Measurements from ENCODE around the gene MS4A18. TPM values are rescaled to one million over a fixed set of nuclear protein-coding genes. Genes with fewer than 3 reads are reported as not detected.

The MS4A18 gene
- total and polyA plus RNA-seq, 12 donors = not detected

DNA sequence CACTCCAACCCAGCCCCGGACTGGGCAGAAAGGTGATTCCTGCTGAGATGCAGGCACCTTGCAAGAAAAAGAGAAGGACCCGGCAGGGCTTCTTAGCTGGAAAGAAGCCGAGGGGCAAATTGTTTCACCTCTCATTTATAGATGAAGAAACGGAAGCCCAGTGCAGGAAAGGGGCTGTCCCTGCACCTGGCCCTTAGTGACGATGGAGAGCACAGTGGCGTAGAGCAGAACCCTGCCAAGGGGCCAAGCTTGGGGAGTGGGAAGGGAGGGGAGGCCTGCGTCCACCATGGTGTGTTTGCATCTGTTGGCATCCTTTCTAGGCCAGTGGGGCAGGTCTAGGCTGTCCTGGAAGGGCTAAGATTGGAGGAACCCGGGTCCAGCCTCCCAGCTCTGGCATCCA is 24.3 kb downstream of the MS4A18 start:
- Histone ChIP-seq H3K4me1 (replicated peaks in 1 of 2) (no peaks in the 10 kb centered on the region), H3K4me3 (no peak overlapping the region), H3K27me3 (no peaks in the 10 kb centered on the region), H3K27ac (no peak overlapping the region), H3K36me3 (replicated peaks in 1 of 2) (no peaks in the 10 kb centered on the region), H3K9me3 (replicated peaks in 1 of 3) (no peaks in the 10 kb centered on the region)
- 73 to 86% (median 76%) methylated on average over 7 to 8 of the region's 8 CpGs for WGBS, 4 donors
- intact Hi-C loops (cut with DNase I) = no loop called here
- no peak for TF ChIP-seq POLR2A (IDR thresholded peaks at IDR 0.05)
- TF ChIP-seq, protein P1, sequence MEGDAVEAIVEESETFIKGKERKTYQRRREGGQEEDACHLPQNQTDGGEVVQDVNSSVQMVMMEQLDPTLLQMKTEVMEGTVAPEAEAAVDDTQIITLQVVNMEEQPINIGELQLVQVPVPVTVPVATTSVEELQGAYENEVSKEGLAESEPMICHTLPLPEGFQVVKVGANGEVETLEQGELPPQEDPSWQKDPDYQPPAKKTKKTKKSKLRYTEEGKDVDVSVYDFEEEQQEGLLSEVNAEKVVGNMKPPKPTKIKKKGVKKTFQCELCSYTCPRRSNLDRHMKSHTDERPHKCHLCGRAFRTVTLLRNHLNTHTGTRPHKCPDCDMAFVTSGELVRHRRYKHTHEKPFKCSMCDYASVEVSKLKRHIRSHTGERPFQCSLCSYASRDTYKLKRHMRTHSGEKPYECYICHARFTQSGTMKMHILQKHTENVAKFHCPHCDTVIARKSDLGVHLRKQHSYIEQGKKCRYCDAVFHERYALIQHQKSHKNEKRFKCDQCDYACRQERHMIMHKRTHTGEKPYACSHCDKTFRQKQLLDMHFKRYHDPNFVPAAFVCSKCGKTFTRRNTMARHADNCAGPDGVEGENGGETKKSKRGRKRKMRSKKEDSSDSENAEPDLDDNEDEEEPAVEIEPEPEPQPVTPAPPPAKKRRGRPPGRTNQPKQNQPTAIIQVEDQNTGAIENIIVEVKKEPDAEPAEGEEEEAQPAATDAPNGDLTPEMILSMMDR (IDR thresholded peaks at IDR 0.05) = no peak
- no peak for DNase-seq

DNA sequence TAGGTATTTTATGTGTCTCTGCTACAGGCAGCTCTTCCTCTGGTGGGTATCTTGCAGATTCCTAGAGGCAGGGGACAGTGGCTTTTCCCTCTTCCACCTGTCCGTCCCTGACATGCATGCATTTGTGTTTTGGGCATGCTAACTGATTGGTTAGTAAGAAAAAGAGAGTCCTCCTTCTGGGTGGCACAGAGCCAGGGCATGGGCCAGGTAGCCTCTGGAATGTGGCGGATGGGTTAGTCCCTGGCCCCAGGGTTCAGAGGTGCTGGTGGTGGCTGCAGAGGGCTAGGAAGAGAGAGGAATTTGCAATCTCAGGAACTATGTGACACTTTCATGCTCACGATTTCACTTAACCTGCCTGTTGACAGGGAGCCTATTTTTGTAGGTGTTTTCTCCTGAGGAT is 26.4 kb downstream of the MS4A18 start:
- Histone ChIP-seq H3K27me3 (no peaks in the 10 kb centered on the region), H3K27ac (no peak overlapping the region), H3K36me3 (replicated peaks in 1 of 2) (no peaks in the 10 kb centered on the region), H3K9me3 (replicated peaks in 1 of 3) (no peaks in the 10 kb centered on the region), H3K4me1 (replicated peaks in 1 of 2) (no peaks in the 10 kb centered on the region), H3K4me3 (no peak overlapping the region)
- 65 to 68% (median 67%) methylated on average over 3 of the region's 3 CpGs for WGBS, 4 donors
- no peak for DNase-seq
- intact Hi-C loops (cut with DNase I) = no loop called here
- TF ChIP-seq, protein P1 (IDR thresholded peaks at IDR 0.05) = no peak
- TF ChIP-seq POLR2A (IDR thresholded peaks at IDR 0.05) = no peak

DNA sequence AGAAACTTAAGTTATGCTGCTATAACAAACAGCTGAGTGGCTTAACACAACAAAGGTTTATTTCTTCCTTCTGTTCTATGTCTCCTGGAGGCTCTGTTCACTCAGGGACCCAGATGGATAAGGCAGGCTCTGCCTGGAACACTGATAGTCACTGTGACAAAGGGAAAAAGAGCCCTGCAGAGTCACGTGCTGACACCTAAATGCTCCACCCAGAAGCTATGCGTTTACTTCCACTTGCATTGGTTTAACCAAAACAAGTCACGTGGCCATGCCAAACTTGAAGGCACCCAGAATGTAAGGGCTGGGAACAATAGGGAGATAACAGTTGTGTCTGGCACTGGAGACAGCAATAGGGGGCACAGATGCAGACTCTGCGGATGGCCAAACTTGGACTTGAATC is 28.8 kb downstream of the MS4A18 start:
- H3K27ac ChIP-seq = no peak overlapping the region
- no peak overlapping the region for H3K4me3 ChIP-seq
- intact Hi-C loops (cut with DNase I) = no loop called here
- H3K4me1 ChIP-seq (replicated peaks in 1 of 2) = no peaks in the 10 kb centered on the region
- TF ChIP-seq, protein P1 (IDR thresholded peaks at IDR 0.05) = no peak
- TF ChIP-seq POLR2A (IDR thresholded peaks at IDR 0.05) = no peak
- no peak for DNase-seq
- H3K9me3 ChIP-seq (replicated peaks in 1 of 3) = no peaks in the 10 kb centered on the region
- 60 to 77% (median 65%) methylated on average over 4 of the region's 4 CpGs for WGBS, 4 donors
- H3K36me3 ChIP-seq (replicated peaks in 1 of 2) = no peaks in the 10 kb centered on the region
- H3K27me3 ChIP-seq = no peaks in the 10 kb centered on the region

DNA sequence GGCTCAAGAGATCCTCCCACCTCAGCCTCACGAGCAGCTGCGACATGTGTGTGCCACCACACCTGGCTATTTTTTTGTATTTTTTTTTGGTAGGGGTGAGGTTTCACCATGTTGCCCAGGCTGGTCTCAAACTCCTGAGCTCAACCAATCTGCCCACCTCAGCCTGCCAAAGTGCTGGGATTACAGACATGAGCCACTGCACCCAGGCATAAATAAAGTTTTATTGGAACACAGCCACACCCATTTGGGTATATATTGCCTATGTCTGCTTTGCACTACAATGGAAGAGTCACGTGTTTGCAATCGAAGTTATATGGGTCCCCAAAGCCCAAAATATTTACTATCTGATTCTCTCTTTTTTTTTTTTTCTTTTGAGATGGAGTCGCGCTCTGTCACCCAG is 30.4 kb downstream of the MS4A18 start:
- H3K4me3 ChIP-seq = no peak overlapping the region
- H3K27me3 ChIP-seq = no peaks in the 10 kb centered on the region
- no peak for TF ChIP-seq POLR2A (IDR thresholded peaks at IDR 0.05)
- TF ChIP-seq, protein P1 (IDR thresholded peaks at IDR 0.05) = no peak
- no peaks in the 10 kb centered on the region for H3K9me3 ChIP-seq (replicated peaks in 1 of 3)
- intact Hi-C loops (cut with DNase I) = no loop called here
- DNase-seq = no peak
- 82 to 88% (median 86%) methylated on average over 6 of the region's 6 CpGs for WGBS, 4 donors
- H3K4me1 ChIP-seq (replicated peaks in 1 of 2) = no peaks in the 10 kb centered on the region
- H3K27ac ChIP-seq = no peak overlapping the region
- H3K36me3 ChIP-seq (replicated peaks in 1 of 2) = no peaks in the 10 kb centered on the region

All from adrenal gland (tissue), 12 donors.